GM18508 (cell line): ENCODE measurements around the gene SMO.
"Not testable (repeated sequence)": the region's sequence is repeated elsewhere in the genome, so short reads cannot be mapped to it uniquely, and the experiment has no call there.

Experiments
- ATAC-seq: cut with Tn5 transposase; IDR thresholded peaks from one replicate; pipeline ENCODE4 v1.9.1; 2021; ENCODE audit warnings: moderate number of reproducible peaks; ENCODE audit not compliant: insufficient read depth, unreplicated experiment

Gene SMO

GRCh38 chr7:129169171-129169671 is 19.2 kb upstream of the SMO start:
- no peak for ATAC-seq

GRCh38 chr7:129169686-129170440 is 18.6 kb upstream of the SMO start:
- no peak for ATAC-seq

DNA sequence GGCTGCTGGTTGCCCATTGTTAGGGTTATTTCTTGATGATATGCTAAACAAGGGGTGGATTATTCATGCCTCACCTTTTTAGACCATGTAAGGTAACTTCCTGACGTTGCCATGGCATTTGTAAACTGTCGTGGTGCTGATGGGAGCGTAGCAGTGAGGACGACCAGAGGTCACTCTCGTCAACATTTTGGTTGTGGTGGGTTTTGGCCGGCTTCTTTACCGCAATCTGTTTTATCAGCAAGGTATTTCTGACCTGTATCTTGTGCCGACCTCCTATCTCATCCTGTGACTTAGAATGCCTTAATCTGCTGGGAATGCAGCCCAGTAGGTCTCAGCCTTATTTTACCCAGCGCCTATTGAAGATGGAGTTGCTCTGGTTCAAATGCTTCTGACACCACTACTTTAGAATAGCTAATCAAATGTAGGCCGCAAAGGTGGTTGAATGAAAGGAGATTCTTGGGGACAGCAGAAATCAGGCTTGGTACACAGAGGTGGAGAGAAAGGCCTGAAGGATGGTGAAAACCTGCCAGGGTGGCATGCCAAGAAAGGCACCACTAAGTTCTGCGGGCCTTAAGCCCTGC is 17.9 kb upstream of the SMO start:
- no peak for ATAC-seq

GRCh38 chr7:129173861-129174260 is 14.6 kb upstream of the SMO start:
- not testable (repeated sequence) for ATAC-seq

- ATAC-seq = no peak
These were observed 11.3 kb upstream of the SMO start for GRCh38 chr7:129176916-129177710.

GRCh38 chr7:129184981-129185670 is 3.3 kb upstream of the SMO start:
- no peak for ATAC-seq

DNA sequence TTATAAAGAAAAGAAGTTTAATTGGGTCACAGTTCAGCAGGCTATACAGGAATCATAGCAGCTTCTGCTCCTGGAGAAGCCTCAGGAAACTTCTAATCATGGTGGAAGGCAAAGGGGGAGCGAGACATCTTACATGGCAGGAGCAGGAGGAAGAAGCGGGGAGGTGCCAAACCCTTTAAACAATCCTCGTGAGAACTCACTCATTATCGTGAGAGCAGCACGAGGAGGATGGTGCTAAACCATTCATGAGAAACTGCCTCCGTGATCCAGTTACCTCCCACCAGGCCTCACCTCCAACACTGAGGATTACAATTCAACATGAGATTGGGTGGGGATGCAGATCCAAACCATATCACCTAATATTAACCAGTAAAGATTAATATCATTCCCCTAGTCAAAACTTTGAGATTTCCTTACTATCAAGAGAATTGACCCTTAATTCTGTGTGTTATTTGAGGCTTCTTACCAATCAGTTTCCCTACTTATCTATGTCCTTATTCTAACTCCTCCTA is 1.6 kb upstream of the SMO start:
- ATAC-seq = no peak

- no peak for ATAC-seq
These were observed 607 bp upstream of the SMO start for GRCh38 chr7:129187681-129188371.

DNA sequence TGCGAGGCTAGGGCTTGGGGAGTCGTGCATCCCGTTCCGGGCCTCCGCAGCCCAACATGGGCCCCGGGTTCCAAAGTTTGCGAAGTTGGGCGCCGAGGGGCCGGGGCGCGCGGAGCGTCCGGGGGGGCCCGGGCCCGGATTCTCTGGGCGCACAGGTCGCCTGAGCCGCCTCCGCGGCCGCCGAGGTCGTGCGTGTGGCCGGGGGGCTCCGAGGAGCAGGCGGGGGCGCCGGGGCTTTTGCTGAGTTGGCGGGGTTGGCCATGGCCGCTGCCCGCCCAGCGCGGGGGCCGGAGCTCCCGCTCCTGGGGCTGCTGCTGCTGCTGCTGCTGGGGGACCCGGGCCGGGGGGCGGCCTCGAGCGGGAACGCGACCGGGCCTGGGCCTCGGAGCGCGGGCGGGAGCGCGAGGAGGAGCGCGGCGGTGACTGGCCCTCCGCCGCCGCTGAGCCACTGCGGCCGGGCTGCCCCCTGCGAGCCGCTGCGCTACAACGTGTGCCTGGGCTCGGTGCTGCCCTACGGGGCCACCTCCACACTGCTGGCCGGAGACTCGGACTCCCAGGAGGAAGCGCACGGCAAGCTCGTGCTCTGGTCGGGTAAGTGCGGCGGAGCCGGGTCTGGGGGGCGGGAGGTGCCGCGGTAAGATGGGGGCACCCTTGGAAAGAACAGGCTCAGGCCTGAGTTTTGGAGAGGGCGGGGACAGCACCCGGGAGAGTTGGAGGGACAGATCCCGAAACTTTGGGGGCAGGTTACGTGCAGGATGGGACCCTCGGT is 643 bp downstream of the SMO start:
- no peak for ATAC-seq

DNA sequence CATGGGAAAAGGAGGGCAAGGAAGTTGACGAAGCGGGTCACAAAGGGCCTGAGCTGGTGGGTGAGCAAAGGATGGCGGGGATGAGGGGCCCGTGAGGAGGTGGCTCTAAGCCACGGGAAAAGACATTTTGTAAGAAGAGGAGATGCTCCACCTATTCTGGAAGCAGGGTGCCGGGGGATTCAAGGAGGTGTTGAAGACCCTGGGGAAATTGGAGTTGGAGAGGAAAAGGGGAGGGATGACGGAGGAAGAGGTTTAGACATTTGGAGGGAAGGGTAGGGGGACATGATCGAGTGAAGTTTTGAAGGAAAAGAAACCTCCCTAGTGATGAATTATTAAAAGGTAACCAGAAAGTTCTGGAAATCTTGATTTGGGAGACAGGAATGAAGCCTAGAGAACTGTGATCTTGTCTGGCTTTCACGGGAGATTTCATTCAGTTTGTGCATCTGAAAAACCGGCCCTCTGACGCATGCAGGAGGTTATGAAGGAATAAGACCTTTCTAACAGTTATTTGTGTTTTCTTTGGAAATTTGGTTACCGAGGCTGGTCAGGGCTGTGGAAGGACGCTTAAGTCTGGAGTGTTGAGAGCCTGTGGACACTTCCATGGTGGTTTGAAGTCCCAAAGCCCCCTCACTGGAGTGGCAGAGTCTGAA is 1.4 kb downstream of the SMO start:
- no peak for ATAC-seq

GRCh38 chr7:129191272-129191671 is 2.8 kb downstream of the SMO start:
- ATAC-seq = no peak

DNA sequence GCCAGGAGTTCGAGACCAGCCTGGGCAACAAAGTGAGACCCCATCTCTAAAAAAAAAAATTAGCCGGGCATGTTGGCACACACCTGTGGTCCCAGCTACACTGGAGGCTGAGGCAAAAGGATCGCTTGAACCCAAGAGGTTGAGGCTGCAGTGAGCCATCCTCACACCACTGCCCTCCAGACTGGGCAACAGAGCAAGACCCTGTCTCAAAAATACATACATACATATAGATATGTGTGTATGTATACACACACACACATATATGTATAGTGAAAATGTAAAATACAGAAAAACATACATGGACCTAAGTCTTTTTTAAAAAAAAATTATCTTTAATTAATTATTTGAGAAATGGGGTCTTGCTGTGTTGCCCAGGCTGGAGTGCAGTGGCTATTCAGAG is 5.5 kb downstream of the SMO start:
- ATAC-seq = no peak

DNA sequence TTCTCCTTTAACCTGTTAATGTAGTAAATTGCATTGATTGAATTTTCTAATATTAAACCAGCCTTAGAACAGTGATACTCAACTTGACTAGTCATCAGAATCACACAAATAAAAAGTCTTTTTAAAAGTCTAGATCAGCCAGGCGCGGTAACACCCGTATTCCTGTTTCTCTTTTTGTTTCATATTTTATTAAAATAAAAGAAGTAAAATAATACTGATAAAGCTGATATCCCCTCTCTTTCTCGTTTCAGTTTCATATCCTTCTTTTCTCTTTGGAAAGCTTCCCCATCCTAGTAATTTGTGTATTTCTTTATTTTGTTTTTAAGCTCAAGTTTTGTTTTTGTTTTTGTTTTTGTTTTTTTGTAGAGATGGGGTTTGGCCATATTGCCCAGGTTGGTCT is 9.3 kb downstream of the SMO start:
- no peak for ATAC-seq

- ATAC-seq = no peak
These were observed 11.0 kb downstream of the SMO start for GRCh38 chr7:129199406-129199805.

- ATAC-seq = no peak
These were observed 13.8 kb downstream of the SMO start for GRCh38 chr7:129202058-129202777.

GRCh38 chr7:129203050-129203741 is 14.8 kb downstream of the SMO start:
- no peak for ATAC-seq

GRCh38 chr7:129205126-129205818 is 16.8 kb downstream of the SMO start:
- no peak for ATAC-seq
